Stimulated activated naive CD4-positive, alpha-beta T cell (primary cell): ENCODE data around the gene ATG2B.

Experiments
- DNase-seq, 6 experiments: peaks; one replicate each; lab custom pipeline; 2025; lab: John Stamatoyannopoulos, UW

The ATG2B gene, protein sequence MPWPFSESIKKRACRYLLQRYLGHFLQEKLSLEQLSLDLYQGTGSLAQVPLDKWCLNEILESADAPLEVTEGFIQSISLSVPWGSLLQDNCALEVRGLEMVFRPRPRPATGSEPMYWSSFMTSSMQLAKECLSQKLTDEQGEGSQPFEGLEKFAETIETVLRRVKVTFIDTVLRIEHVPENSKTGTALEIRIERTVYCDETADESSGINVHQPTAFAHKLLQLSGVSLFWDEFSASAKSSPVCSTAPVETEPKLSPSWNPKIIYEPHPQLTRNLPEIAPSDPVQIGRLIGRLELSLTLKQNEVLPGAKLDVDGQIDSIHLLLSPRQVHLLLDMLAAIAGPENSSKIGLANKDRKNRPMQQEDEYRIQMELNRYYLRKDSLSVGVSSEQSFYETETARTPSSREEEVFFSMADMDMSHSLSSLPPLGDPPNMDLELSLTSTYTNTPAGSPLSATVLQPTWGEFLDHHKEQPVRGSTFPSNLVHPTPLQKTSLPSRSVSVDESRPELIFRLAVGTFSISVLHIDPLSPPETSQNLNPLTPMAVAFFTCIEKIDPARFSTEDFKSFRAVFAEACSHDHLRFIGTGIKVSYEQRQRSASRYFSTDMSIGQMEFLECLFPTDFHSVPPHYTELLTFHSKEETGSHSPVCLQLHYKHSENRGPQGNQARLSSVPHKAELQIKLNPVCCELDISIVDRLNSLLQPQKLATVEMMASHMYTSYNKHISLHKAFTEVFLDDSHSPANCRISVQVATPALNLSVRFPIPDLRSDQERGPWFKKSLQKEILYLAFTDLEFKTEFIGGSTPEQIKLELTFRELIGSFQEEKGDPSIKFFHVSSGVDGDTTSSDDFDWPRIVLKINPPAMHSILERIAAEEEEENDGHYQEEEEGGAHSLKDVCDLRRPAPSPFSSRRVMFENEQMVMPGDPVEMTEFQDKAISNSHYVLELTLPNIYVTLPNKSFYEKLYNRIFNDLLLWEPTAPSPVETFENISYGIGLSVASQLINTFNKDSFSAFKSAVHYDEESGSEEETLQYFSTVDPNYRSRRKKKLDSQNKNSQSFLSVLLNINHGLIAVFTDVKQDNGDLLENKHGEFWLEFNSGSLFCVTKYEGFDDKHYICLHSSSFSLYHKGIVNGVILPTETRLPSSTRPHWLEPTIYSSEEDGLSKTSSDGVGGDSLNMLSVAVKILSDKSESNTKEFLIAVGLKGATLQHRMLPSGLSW (N-terminal part only)

GRCh38 chr14:96362965-96363750, at the start of gene ATG2B, which contains the start of gene GSKIP:
TSS of gene ATG2B (minus strand) at chr14:96363341. CDS start at chr14:96362976, 365 bp downstream.
TSS of gene GSKIP (plus strand) at chr14:96363526. CDS start at chr14:96382248, 18,722 bp downstream.
- DNase-seq: peak; percentile 95 to 98 (median 96)

- DNase-seq: no peak
These were observed 47.0 kb upstream of the ATG2B start for GRCh38 chr14:96410119-96410518.

DNA sequence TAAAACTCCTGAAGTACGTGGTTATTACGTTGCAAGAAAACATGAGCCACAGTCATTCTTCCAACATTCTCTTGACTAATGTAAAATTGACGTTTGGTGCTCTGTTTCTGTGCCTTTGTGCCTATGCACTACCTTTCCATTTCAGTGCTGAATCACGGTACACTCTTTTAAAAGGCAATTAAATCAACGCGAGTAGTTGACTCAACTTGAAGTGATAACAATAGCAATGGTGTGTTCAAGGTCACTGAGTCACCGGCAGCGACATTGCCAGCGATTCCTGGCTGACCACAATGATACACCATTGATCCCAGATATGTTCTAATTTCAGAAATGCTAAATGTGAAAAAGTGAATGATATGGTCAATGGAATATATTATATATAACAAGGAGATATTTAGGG, 46.6 kb upstream of the ATG2B start:
- no peak for DNase-seq

- DNase-seq: no peak
These were observed 45.5 kb upstream of the ATG2B start for GRCh38 chr14:96408608-96409007.

DNA sequence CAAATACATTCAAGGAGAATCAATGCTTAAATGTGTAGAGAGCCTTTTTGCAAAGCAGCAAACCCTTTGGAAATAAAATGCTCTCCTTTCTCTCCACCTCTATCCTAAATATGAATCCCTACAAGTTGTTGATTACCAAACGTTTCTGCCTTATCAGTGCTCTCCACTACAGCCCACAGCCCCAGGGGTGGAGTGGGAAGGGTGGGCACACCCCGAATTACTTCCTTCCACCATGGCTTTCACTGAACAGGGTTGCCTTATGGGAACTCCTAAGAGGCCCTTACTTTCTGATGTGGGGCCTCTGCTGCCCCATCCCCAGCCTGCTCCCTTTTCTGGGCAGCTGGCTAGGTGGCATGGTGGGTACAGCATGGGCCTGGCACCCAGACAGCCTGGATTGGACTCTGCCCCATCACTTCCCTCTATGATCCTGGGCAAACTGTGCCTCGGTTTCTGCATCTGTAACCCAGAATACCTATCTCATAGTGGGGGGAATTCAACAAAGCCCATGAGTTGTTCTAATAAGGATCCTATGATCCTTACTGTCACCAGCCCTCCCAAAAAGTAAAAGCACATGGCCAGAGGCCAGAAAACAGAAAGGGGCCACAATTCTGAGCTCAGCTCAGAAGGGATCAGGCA, 44.9 kb upstream of the ATG2B start:
- no peak for DNase-seq

DNA sequence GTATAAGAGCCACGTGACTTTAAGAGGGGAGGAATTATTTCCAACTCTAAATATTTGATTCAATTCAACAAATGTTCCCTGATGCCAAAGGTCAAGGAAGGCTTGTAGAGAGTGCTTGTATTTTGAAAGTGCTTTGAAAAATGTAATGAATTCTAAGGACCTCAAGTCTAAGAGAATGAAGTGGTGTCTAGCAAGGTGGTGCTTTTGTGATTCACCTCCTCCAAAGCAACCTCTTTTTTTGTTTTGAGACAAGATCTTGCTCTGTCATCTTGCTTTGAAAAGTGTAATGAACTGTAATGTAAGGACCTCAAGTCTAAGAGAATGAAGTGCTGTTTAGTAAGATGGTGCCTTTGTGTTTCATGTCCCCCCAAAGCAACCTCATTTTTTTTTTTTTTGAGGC, 42.5 kb upstream of the ATG2B start:
- no peak for DNase-seq

DNA sequence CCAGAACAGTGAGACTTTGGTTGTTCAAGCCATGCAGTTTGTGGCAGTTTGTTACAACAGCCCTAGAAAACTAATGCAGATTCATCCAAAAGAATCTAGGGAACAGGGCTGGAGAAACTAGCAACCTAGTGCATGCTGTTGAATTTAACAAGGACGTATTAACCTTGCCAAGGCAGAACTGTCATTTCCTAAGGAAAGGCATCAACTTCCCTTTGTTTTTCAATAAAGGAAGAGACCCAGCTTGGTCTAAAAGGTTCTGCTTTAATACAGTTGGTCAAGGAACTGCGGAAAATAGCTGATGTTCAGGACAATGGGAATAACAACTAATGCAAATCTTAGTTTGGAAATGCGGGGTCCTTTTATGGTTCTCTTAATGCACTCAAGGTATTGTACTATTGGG, 40.3 kb upstream of the ATG2B start:
- no peak for DNase-seq

DNA sequence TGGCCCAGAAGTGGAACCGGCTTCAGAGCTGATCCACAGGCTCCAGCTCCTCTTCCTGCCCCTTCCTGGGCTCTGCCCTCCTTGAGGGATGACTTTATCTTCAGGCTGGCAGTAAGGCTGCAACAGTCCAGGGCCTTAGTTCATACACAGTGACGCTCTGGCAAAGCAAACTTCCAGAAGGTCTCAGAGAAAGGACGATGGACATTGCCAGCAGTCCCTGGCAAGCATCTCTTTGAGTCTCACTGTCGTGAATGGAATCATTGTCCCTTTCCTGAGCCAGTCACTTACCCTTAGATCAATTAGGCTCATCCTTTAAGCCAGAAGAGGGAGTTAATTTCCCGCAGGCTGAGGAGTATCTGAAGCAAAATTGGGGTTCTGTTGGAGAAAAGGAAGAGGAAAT, 37.4 kb upstream of the ATG2B start:
- DNase-seq: no peak

- DNase-seq: no peak
These were observed 36.3 kb upstream of the ATG2B start for GRCh38 chr14:96399405-96399804.

GRCh38 chr14:96398921-96399320, 35.8 kb upstream of the ATG2B start:
- no peak for DNase-seq

DNA sequence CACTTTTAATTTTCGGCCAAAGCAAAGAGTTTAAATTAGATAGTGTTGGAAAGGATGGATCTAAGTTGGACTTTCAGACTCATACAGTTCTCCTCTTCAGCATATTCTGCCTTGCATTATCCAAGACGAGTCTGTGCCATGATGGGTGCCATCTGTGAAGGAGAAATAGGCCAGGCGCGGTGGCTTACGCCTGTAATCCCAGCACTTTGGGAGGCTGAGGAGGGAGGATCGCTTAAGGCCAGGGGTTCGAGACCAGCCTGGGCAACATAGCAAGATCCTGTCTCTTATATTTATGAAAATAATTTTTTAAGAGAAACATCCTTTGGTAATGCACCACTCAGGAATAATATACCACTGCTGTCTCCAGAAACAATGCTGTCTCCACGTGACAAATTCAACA, 35.3 kb upstream of the ATG2B start:
- no peak for DNase-seq

GRCh38 chr14:96394047-96394815, 31.1 kb upstream of the ATG2B start:
- DNase-seq: no peak

DNA sequence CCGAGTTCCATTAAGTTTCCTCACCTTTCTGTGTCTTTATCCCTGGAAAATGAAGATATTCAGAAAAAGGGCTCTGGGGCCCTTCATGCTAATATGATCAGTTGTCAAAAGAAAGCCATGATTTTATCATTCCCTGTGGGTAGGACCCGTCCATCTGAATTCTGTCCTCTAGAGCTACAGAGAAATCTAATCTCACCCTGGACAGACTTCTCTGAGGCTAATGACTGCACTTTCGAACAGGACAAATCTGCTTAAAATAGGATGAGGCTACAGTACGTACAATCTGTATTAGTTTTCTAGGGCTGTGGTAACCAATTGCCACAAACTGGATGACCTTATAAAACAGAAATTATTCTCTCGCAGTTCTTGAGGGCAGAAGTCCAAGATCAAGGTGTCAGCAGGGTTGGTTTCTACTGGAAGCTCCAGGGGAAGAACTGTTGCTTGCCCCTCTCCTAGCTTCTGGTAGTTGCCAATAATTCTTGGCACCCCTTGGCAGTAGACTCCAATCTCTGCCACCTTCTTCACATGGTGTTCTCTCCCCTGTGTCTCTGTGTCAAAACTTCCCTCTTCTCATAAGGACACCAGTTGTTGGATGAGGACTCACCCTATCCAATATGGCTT, 30.0 kb upstream of the ATG2B start:
- no peak for DNase-seq

- peak; percentile 98 to 100 (median 99) for DNase-seq
These were observed 28.4 kb upstream of the ATG2B start for GRCh38 chr14:96391293-96392118.

GRCh38 chr14:96390965-96391292, 27.8 kb upstream of the ATG2B start:
- DNase-seq: no peak

GRCh38 chr14:96385385-96385784, 22.2 kb upstream of the ATG2B start:
- DNase-seq: no peak

DNA sequence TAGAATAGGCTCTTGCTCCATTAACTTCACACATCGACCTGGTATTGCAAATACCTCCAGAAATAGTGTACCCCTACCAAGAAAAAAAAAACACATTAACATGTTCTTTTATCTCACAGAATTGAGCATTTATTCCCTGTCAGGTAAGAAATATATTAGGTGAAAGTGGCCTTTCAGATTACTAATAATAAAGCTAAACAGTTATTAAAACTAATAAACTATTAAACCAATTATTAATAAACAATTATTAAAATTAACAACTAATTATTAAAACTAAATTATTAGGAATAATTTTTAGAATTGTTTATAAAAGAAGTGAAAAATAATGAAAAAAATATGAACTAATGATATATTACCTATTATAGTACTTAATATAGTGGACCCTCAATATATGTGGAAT, 21.6 kb upstream of the ATG2B start:
- no peak for DNase-seq

- no peak for DNase-seq
These were observed 20.9 kb upstream of the ATG2B start for GRCh38 chr14:96384053-96384452.

DNA sequence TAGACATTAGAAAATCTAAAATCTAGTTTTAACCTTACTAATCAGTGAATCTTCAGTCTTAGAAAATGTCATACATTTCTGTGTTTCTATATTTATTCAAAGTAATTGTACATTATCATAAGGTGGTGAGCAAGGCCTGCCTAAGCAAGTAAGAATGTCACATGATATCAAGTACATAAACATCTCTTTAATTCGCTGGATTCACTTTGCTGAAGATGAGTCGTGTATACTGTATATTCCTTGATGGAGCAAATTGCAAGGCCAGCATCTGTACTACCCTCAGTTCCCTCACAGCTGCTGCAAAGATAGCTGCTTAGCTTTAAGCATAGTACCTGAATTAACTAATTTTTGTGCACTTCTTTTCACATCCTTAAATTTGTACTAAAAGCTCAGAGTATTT, 20.3 kb upstream of the ATG2B start:
- DNase-seq: no peak
